ENCODE results near the gene ZSCAN21.

- TF ChIP-seq, protein P1, sequence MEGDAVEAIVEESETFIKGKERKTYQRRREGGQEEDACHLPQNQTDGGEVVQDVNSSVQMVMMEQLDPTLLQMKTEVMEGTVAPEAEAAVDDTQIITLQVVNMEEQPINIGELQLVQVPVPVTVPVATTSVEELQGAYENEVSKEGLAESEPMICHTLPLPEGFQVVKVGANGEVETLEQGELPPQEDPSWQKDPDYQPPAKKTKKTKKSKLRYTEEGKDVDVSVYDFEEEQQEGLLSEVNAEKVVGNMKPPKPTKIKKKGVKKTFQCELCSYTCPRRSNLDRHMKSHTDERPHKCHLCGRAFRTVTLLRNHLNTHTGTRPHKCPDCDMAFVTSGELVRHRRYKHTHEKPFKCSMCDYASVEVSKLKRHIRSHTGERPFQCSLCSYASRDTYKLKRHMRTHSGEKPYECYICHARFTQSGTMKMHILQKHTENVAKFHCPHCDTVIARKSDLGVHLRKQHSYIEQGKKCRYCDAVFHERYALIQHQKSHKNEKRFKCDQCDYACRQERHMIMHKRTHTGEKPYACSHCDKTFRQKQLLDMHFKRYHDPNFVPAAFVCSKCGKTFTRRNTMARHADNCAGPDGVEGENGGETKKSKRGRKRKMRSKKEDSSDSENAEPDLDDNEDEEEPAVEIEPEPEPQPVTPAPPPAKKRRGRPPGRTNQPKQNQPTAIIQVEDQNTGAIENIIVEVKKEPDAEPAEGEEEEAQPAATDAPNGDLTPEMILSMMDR (IDR thresholded peaks at IDR 0.05), result no peak
- no peak for TF ChIP-seq EP300 (IDR thresholded peaks at IDR 0.05; ENCODE audit: low read depth)
Observed at GRCh38 chr7:100095289-100095688, 45.7 kb downstream of the ZSCAN21 start.
